GM18867 (cell line): ENCODE measurements around the gene ATPAF1.
"Not testable (repeated sequence)": the region's sequence is repeated elsewhere in the genome, so short reads cannot be mapped to it uniquely, and the experiment has no call there.

Experiments
- ATAC-seq: cut with Tn5 transposase; IDR thresholded peaks from one replicate; pipeline ENCODE4 v1.9.1; 2021; ENCODE audit warnings: mild to moderate bottlenecking, moderate library complexity; ENCODE audit not compliant: unreplicated experiment

The ATPAF1 gene, protein sequence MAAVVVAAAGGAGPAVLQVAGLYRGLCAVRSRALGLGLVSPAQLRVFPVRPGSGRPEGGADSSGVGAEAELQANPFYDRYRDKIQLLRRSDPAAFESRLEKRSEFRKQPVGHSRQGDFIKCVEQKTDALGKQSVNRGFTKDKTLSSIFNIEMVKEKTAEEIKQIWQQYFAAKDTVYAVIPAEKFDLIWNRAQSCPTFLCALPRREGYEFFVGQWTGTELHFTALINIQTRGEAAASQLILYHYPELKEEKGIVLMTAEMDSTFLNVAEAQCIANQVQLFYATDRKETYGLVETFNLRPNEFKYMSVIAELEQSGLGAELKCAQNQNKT

DNA sequence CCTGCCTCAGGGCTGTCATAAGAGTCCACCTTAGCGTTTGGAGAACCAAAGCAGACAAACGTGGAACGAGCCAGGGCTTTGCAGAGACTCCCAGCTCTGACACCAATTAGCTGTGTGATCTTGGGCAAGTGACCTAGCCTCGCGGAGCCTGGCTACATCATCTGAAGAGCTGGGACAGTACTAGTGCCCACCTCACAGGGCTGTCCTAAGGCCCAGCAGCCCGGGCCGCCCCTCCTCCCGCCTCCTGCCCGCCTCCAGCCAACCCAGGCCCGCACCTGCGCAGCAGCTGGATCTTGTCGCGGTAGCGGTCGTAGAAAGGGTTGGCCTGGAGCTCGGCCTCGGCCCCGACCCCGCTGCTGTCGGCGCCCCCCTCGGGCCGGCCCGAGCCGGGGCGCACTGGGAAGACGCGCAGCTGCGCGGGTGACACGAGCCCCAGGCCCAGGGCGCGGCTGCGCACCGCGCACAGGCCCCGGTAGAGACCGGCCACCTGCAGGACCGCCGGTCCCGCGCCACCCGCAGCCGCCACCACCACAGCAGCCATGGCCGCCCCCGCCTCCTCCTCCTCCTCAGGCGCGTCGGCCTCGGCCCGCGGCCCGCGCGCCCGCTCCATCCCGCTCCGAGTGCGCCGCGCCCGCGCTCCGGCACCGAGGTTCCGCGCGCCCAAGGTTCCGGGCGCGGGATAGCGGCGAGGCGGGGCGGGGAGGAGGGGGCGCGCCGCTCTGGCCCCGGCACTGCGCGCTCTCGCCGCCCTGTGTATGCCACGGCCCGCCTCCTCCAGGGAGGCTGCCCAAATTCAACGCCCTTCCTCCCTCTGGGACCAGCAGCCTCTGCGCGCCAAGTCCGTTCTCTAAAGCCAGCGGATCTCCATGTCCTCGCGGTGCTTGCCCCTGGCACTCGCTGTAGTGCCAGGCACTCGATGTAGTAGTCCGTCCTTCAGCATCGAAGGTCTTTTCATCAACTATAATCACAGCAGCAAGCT lies at the start of gene ATPAF1:
TSS of gene ATPAF1 (minus strand) at position 583 of the 979 bp plus-strand sequence. CDS start at position 541, 42 bp downstream.
- peak; percentile 83 for ATAC-seq

DNA sequence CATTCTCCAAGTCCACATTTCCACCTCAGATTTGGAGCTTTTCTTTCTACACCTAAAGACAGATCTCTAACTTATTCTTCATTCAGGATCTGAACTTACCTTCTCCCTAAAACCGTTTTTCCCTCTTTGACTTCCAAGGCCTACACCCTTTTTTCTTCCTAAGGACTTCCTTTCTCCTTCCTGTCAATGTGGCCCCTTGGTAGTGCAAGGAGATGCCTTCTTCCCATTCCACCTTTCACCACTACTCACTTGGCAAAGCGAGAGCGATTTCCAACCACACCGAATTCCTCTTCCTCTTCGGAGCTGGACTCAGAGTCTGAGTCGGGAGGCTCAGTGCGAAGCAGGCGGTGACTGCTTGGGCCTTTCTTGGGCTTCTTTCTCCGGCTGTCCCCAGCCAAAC lies 49.5 kb upstream of the ATPAF1 start:
- no peak for ATAC-seq

DNA sequence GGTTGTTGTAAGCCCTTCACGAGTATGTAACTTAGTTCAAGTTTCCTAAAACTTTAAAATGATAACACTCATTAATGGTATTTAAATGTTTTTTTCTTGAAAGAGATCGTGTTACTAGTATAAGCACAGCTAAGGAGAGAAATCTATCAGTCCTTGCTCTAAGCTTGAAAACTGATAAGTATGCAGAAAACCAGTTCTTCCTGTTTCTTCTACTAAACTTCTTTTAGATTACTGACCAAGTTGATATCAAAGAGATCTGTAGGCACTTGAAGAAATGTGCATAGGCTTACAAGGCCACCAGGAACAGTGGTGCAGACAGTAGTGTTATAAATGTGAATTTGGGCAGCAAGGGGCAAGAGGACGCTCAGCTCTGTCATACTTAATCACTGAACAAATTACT lies 46.8 kb upstream of the ATPAF1 start:
- ATAC-seq, result no peak

DNA sequence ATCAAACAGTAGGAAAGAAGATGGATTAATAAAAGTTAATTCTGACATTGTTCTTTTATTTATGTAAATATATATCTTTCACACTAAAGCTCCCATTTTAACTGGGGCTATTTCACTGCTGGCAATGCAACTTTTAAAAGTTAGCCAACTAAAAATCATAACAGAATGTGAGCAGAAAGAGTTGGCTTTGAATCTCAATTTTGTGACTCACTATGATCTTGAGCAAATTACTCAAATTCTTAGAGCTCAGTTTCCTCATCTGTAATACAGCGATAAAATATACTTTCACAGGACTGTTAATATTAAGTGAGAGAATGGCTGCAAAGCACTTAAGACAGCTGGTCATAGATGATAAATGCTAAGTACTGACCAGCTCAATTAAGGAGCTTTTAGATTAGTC lies 40.0 kb upstream of the ATPAF1 start:
- no peak for ATAC-seq

DNA sequence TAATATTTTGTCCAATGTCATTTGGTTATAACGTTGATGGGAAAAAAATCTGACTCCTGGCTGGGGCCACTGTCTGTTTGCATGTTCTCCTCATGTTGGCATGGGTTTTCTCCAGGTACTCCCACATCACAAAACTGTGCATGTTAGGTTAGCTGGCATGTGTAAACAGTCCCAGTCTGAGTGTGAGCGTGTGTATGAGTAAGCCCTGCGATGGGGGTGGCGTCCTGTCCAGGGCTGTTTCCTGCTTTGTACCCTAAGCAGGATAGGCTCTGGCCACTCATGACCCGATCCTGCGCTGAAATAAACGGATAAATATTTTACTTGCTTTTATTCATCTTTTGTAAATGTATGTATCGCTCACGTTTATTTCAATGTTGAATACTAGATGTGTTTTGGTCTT lies 37.2 kb upstream of the ATPAF1 start:
- ATAC-seq, result no peak

DNA sequence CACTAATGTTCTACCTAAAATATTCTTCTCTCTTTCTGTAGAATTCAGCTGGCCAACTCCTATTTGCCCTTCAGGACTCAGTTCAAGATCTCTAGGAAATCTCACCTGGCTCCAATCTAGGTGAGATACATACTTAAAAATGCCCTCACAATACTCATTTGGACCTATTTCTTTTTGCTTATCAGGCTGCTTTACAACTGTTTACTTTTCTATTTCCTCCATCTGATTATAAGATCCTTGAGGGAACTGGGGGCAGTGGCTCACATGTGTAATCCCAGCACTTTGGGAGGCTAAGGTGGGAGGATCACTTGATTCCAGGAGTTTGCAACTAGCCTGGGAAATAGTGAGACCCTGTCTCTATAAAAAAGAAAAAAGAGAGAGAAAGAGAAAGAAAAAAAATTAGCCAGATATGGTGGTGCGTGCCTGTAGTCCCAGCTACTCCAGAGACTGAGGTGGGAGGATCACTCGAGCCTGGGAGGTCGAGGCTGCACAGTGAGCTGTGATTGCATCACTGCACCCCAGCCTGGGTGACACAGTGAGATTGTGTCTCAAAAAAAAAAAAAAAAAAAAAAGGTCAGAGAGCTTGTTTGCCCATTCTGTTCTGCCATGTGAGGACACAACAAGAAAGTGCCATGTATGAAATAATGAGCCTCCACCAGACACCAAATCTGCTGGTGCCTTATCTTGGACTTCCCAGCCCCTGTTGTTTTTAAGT lies 35.9 kb upstream of the ATPAF1 start:
- ATAC-seq, result no peak

DNA sequence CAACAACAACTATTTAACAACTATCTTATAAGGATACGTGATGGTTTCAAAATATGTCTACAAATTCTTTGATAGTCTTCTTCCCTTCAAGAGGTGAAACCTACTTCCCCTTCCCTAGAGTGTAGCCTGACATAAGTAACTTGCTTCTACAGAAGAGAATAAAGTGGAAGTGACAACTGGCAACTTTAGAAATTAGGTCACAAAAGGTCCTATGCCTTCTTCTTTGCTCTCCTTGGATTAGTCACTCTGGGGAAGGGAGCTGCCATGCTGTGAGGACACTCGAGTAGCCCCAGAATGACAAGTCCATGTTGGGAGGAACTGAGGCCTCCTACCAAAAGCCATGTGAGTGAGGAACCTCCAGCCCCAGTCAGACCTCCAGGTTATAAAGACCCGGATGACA lies 31.5 kb upstream of the ATPAF1 start:
- no peak for ATAC-seq

DNA sequence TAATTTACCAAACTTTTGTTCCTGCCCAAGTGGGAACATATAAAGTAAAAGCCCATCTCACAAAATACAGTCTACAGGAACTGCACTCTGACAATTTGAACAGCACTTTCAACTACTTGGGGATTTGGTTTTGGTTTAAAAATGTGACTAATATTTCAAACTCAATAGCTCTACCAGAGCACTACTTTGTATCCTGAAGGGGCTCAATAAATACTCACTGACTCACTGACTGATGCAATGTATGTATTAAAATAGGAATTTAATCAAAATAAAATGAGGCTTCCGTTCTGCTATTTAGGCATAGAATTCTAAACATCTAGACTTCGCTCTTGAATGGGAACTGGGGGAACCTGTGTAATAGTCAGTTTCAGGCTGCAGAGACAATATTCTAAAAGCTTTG lies 28.9 kb upstream of the ATPAF1 start:
- no peak for ATAC-seq

DNA sequence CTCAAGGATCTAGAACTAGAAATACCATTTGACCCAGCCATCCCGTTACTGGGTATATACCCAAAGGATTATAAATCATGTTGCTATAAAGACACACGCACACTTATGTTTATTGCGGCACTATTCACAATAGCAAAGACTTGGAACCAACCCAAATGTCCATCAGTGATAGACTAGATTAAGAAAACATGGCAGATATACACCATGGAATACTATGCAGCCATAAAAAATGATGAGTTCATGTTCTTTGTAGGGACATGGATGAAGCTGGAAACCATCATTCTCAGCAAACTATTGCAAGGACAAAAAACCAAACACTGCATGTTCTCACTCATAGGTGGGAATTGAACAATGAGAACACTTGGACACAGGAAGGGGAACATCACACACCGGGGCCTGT lies 26.5 kb upstream of the ATPAF1 start:
- not testable (repeated sequence) for ATAC-seq

DNA sequence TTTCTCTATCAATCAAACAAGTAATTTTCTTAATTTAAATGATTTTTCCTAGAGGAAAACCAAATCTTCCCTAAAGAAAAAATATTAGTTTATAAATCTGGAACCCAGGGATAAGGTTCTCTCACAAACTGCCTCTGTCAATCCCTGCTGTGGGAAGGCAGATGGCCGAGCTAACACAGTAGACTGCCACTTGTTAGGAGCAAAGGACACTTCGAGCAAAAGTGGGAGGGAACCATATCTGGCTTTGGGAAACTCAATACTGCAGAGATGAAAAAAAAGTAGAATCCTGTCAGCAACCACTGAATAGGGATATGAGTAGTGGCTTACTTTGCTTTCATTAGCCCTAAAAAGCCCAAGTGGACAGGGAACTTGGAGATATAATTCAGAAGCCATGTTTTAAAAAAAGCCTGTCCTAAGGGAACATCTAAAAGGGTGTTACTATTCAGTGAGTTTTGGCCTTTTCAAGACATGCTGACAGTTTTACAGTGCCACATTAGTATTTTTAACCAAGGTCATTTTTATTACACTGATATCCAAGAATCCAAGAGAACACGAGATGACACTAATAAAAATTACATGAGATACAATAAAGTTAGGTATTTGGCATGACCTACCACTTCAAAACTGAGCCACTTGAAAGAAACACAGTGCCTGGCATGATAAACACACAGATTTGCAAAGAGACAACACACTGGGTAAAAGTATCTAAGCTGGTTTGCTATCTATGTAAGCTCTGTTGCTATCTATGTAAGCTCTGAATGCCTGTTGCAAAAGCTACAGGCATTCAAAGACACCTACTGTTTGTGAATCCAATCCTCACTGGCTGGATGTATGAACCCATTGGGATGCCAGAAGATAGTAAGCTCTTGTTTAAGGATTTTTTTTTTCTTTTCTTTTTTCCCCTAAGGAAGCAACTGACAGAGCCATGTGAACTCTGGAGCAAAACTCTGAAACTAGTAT lies 24.9 kb upstream of the ATPAF1 start:
- ATAC-seq, result no peak

DNA sequence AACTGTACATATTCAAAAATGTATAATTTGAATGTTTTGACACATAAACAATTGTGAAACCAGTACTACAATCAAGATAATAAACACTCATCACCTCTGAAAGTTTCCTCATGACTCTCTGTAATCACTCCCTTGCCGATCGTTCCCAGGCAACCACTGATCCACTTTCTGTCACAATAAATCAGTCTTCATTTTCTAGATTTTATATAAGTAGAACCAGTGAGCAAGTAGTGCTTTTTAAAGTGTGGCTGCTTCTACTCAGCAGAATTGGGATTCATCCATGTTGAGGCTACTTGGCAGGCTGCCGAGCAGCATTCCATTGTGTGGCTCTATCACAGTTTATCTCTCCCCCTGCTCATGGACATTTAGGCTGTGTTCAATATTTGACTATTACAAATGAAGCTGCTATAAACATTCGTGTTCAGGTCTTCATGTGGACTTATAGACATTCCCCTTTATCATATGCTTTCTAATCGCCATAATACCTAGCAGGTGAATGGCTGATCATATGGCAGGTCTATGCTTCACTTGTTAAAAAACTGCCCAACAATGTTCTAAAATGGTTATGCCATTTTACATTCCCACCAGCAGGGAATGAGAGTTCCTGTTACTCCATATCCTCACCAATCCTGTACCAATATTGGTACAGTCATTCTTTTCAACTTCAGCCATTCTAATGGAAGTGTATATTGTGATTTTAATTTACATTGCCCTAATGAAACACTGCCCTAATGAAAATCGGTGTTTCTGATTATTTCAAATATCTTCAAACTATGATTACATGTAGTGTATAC lies 24.0 kb upstream of the ATPAF1 start:
- ATAC-seq, result no peak

DNA sequence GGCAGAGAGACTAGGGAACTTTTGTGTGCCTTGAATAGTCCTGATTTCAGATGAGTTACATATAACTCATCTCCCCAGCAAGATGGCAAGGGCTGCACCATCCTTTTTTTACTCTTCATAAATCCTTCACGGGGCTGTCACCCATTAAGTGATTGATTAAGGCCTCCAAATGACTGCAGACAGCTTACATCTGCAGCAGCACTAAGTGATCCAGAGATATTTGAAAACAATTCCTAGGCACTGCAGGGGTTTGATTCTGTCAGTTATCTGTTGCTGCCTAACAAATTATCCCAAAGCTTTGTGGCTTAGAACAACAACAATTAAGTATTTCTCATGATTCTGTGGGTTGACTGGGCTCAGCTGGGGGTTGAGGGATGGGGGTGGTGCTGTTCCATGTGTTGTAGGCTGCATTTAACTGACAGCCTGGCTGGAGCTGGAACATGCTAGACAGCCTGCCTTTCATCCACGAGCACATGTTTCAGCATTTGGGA lies 22.8 kb upstream of the ATPAF1 start:
- ATAC-seq, result no peak

DNA sequence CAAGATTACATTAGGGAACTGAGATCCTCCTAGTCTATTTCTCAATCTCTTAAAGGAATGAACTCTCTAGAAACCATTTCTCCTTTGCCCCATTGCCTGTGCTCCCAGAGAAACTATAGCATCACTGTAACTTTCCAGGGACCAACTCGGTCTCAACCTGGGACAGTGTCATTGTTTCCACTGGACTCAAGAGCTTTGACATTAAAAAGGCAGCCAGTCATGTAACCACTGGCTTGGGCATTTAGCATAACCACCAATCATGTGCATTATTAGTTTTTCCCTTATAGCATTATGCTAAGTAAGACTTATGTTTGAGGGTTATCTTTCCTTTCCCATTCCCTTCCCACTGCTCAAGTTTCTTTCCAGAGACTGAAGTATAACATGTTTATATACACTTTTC lies 21.7 kb upstream of the ATPAF1 start:
- no peak for ATAC-seq

DNA sequence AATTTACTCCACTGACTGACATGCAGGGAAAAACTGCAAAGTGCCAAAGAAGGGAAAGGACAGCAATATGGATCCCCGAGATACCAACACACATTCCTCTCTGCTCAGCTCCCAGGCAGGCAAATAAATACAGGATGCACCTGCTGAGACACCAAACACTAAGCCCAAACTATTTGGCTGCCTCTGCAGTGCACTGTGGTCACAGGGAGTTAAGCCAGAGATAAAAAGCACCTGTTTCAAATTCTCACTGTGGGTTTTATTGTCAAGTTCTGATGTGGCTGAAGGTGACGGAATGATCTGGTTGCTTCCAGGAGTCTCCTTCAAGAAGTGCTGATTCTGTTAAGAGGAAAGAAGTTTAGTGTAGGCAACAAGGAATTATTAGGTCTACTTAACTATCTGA lies 21.2 kb upstream of the ATPAF1 start:
- no peak for ATAC-seq

DNA sequence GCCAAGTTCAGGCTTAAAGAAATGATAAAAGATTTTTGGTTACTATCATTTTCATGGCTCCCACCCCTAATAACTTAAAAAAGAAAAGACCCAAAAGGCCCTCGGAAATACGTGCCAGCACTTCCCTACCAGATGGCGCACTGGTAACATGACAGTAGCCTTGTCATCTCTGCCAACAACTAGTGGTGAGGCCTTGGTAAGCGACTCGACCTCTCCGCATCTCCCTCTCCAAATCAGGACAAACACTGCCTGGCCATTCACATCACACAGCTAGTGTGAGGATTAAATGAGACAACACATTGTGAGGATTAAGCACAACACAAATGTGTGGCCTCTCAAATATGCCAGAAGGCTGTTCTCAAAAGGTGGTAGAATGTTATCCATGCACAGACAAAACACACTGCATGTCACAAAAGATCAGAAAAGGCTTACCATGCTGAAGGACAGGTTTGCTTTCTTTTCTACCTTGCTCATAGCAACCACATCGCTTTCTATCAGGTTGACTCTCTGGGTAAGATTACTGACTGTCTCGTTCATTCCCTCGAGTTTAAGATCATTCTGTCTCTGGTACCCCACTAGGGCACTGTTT lies 19.9 kb upstream of the ATPAF1 start:
- no peak for ATAC-seq

DNA sequence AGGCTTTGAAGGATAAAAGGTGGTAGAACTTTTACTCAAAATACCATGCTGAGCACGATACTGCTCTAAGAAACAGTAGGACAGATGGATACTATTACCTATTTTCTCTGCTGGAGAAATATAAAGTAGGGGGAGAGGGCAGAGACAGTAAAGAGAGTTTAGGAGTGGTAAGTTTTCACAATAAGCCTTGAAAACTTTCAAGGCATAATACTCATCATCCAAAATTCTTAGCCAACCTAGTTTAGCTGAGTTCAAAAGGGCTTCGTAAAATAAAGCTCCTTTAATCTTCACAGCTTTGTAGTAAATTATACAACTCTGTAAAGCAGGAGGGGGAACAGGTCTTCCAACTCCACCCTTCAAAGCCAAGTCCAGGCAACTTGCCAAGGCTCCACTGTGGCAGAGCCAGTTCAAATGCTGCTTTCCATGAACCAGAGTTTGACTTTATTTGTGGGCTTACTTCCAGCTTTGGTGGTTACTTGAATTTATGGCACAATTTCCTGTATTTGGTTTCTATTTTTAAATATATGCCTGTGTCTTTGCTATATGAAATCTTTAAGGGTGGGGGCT lies 19.0 kb upstream of the ATPAF1 start:
- no peak for ATAC-seq

DNA sequence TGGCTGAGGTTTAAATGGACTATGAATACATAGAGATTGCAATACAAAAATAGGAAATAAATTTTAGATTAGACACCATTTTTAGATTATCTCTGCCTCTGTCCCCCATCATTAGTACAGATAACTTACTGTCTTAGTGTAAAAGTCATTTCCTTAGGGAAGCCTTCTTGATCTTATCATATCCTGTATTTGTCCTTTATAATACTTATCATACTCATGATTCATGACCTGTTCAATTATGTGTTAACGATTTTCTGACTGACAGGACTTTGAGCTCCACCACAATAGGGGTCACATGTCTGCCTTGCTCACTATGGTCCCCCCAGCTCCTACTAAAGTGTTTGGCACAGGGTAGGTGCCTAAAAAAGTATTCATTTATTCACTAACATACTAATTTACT lies 18.1 kb upstream of the ATPAF1 start:
- no peak for ATAC-seq

DNA sequence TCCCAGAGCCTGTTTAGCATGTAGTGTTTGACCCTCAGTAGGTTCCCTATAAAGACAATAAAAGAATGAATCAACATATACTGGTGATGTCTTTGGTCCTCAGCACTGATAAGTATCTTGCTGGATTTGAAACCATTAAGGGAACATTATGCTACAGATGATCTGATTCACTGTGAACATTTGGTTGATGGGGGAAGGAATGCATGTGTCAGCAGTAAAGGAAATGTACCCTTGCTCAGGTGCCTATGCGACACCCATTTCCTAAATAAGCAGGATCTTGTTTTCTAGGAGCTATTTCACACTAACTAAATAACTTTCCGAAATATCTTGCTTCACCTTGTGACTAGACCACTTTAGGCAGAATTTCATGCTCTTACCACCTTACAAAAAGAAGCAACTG lies 16.5 kb upstream of the ATPAF1 start:
- no peak for ATAC-seq

DNA sequence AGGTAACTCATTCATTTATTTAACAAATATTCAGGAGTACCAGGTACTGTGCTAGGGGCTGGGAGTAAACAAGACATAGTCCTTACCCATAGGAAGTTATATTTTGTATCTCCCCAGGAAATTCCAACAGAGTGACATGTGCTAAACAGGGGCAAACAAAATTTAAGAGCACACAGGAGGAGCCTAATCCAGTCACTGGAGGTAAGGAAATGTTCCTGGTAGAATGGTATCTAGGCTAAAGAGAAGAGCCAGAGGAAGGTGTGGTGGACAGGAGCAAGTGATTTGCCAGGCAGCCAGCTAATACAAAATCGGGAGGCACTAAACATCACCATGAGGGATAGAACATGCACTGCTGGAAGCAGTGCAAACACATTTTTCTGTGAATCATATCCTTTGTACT lies 13.9 kb upstream of the ATPAF1 start:
- no peak for ATAC-seq
